HG03442 (cell line): ENCODE data around the gene SLC4A5.

ENCODE experiments used
- ATAC-seq: cut with Tn5 transposase; IDR thresholded peaks from one replicate; pipeline ENCODE4 v1.9.1; 2021; ENCODE audit warnings: mild to moderate bottlenecking, moderate library complexity; ENCODE audit not compliant: unreplicated experiment

The SLC4A5 gene

DNA sequence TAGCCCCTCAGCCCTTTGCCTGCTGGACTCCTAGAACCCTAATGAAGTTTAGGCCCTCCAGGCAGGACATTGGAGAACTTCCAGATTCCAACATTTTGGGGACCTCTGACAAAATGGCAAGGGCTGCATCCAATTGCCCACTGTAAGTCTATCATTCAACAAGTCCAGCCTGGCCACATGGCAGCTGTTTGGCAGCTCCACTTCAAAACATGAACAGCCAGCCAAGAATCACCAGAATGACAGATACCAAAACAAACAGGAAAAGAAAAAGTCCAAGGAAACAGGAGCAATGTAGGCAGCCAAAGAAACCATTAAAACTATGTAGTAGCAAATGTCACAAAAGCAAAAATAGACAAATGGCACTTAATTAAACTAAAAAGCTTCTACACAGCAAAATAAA lies 25.5 kb downstream of the SLC4A5 start:
- no peak for ATAC-seq

DNA sequence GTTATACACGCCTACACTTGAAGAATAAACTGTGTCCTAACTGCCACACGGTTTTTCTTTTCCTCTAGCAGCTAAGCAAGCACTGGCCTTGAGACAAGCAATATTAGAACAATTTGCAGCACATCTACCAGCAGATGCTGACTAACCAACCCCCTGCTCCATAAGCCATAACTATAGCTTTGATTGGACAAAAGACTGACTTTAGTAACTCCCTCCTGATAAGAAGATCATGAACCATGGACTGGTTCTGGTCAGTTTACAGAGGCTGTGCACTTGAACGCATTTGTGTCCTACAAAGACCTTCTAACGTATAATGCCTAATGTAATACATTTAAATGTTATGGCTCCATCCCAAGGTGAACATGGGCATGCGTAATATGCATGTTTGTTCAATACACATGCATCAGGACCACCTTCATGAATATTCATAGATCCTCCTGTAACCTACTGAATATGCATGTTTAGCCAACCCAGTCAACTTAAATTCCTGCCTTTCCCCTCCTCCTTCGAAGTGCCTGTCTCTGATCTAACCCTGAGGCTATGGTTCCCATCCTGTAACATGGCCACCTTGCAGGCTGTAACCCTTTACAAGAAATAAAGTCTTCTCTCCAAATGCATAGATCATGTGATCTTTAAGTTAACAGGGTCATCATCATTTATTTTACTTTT lies 26.5 kb downstream of the SLC4A5 start:
- no peak for ATAC-seq

DNA sequence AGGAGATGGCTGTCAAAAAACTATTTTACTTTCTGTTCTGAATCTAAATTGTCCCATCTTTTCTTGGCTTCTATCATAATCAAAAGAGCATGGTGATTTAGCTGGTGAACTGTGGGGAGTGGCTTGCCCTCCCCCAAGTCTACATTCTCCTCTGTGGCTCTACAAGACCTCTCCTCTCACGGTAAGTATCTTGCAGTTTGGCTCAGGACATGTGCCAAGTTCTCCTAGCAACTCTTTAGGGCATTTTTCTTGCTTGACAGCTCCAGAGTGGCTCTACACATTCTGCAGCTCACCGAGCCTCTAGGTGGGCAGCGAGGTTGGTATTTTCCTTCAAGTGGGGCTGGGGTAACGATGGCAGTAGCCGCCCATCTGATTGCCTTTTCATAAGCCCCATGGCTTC lies 29.1 kb downstream of the SLC4A5 start:
- ATAC-seq = no peak

DNA sequence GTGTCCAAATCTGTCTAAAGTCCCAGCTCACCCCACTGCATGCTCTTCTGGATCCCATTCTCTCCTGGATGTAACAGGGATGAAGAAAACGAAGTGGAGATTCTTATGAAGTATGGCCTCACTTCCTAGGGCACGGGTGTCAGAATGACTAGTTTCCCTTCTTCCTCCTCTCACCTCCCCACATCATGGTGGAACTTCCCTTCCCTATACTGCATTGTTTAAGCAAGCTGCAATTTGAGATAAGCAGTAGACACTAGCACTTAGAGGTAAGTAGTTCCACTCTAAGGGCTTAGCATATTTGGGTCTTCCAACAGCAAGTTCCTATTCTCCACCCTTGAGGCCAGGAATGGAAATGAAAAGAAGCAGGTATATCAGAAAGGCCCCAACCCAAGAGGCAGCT lies 29.7 kb downstream of the SLC4A5 start:
- ATAC-seq = no peak

DNA sequence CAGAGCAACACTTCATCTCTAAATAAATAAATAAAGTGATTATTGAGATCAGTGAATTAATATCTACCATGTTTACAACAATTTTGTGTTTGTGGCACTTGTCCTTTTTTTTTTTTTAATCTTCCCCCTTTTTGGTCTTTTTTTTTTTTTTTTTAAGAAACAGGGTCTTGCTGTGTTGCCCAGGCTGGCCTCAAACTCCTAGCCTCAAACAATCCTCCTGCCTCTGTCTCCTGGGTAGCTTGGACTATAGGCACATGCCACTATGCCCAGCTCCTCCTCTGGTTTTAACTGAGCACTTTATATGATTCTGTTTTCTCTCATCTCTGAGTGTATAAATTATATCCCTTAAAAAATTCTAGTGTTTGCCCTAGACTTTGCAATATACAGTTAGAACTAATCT lies 30.3 kb downstream of the SLC4A5 start:
- ATAC-seq = no peak

DNA sequence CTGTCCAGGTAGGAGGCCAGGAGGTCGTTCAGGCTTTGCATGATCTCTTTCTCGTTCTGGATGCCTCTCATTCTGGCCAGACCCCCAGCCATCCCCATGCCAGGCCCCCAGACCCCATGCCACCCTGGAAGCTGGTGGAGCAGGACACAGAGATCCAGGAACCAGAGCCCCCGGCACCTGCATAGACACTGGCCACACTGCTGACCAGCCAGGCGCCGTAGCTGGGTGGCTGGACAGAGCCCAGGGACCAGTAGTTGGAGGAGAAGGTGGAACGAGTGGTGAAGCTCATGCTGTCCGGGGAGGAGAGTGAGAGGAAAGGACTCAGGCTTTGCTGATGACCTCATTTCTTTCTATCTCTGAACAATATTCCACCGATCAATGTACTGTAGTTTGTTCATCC lies 35.5 kb downstream of the SLC4A5 start:
- no peak for ATAC-seq

DNA sequence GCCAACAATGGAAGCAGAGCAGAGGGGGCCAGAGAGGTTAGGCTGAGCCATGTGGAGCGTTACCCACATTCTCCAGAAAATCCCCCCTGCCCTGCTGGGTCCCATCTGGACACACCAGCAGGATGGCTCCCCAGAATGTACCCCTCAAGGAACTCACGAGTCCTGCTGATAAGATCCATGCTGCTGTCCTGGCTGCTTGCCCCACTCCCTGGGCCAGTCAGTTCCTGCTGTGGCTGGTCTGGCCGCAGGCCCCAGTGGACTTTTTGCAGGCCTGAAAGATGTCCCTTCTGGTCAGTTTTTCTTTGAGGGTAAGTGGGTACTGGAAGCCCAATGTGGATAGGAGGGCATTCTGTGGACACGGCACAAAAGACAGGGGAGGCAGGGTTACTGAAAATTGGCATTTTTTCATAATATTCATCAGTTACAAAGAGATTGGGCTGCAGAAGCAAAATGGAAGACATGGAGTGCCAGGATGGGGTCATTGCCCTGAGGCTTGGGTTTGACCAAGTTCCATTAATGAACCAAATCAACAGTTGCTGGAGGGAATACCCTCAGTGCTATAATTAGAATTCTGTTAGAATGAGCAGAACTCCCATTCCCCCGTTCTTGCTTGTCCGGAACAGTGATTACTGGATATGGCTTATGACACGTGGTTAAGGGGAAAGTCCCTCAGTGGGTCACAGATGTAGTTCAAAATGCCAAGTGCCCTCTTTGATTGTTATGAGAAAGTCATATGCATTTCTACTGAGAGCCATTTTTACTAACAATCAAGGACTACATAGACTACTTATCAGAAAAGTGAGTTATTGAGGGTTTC lies 38.7 kb downstream of the SLC4A5 start:
- no peak for ATAC-seq

DNA sequence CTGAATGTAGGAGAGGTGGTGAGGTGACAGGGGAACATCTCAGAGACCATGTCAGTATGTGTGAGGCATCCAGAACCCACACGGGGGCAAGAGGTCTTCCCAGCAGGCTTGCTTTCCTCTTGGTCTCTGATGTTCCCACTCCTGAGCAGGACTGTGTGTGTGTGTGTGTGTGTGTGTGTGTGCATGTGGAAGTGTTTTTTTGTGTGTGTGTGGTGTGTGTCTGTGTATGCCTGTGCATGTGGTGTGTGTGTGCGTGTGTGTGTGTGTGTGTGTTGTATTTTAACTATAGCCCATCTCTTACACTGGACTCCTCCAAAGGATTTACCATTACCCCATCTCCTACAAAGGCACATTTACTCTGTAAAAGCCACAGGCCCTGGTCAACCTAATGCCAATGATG lies 40.4 kb downstream of the SLC4A5 start:
- no peak for ATAC-seq

DNA sequence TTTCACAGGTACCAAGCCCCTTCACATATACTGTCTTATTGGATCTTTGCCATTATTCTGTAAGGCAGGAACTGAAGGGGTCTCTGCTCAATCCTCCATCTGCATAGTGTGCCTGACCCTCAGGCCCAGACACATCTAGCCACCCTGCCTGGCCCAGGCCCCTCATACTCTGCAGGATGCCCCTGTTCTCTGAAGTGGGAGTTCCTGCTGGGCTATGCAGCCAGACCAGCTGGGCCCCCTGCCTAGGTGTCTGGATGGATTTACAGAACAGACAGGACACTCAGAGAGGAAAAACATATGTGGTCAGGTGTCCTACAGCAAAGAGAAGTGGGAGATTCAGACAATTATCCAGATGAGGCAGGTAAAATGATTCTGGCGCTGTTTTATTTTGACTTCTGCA lies 42.0 kb downstream of the SLC4A5 start:
- no peak for ATAC-seq

DNA sequence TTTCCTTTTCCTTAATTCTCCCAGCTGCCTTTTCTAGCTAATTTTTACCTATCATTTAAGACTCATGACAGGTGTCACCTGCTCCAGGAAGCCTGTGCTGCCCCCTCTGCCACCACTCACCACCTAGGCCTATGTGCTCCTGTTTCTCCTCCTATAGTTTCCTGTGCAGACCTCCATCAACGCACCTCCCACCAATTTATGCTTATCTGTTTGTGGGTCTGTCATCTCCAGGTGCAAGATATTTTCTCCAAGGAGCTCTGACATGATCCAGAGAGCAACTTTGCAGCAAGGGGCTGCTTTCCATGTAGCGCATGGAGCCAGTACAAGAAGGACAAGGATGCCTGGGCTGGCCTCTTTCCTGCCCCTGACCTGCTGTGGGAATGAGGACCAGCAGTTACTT lies 42.7 kb downstream of the SLC4A5 start:
- ATAC-seq = no peak

DNA sequence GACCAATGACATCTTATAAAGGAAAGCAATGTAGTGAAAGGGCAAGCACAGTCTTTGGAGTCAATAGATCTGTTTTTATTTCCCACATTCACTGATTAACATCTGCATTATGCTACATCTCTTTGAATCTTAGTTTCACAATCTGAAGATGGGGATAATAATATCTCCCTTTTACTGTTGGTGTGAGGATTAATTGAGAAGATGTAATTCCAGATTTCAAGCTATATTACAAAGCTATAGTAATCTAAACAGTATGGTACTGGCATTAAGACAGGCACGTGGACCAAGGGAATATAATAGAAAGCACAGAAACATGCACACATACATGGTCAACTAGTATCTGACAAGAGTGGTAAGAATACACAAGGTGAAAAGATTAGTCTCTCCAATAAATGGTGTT lies 45.3 kb downstream of the SLC4A5 start:
- no peak for ATAC-seq

DNA sequence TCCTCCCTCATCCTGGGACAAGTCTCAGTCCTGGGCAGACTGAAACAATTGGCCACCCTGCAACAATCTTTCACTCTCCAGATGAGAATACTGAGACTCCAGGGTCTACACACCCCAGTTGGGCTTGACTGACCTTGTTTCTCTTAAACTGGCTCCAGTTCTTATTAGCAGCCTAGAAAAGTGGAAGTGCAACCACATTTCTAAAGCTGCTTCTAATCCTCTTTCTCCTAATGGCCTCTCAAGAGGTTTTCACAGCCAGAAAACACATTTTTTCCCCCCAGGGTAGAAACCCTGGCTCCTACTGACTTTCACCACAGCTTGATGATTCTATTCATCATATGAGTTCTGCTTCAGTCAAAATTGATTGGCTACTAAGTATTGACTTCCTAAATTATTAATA lies 45.8 kb downstream of the SLC4A5 start:
- no peak for ATAC-seq

DNA sequence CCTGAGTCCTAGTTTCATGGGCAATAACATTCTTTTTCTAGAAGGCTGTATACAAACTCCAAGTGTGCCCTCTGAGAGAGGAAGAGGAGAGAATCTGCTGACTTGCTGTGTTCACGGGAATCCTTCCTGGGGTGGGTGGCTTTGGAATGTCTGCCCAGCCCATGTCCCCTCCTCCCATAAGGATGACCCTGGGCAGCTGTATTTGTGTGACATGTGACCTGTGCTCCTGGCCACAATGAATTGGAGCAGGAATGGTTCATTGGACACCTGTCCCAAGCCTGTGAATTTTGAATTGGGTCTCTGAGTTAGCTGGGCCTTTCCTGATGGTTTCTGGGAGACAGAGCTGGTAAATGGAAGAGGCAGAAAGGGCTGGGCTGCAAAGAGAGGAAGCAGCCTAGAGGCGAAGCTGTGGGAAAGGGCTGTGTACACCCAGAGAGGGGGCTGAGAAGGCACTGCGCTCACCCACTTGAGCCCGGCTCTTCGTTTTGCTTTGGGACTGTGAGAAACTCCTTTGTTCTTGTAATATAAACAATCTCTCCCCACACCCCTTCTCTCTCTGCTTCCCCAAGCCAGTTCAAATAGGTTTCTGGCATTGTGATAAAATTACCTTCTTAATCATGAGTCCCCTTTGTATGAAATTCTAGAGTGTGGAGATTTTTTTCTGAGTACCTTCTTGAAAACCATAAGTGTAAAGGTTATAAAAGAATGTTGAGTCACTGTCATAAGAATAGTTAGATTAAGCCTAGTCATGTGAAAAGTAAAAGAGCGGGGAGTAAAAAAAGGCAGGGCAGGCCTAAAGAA lies 49.8 kb downstream of the SLC4A5 start:
- ATAC-seq = no peak

DNA sequence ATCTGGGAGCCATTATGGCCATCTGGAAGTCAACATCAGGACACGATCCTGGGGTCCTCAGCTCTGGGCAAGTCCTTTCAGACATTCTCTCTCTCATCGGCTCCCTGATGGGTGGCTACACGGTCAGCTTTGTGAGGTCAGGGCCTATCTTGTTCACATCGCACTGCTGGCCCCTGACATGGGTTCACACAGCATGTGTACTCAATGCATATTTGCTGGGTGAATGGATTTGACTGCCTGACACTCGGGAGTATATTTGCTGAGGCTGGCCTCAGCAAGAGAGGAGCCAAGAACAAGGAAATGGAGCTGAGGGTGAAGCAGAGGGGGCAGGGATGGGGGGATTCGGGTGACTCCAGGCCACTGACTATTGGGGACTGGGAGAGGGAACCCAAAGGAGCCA lies 50.5 kb downstream of the SLC4A5 start:
- ATAC-seq = no peak

DNA sequence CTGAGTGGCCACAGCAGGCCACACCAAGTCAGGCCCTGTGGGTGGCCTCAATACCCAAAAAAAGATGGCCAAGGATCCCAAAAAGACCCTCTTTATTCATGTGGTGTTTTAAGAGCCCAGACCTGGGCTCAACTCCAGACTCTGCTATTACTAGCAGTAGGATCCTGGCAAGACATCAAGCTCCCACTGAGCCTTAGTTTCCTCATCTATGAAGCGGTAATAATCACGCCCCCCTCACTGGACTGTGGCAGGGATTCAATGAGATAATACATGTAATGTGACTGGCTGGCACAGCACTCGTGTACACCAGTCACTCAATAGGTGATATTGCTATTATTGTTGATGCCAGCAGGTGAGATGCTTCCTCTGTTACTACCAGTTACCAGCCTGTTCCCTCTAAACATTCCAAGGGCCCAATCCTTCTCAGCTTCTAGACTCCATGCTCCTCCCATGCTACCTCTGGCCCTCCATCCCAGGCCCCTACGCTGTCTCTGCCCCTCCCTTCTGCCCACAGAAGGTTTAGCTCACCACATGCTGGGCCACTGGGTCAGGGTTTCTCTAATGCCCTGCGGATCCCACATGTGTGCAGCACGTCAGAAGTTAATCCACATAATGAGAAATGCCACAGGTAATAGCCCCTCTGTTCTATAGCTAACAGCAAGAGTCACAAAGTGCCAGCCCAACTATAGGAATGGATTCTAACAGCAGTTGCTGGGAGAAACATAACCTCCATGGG lies 51.2 kb downstream of the SLC4A5 start:
- ATAC-seq = no peak

DNA sequence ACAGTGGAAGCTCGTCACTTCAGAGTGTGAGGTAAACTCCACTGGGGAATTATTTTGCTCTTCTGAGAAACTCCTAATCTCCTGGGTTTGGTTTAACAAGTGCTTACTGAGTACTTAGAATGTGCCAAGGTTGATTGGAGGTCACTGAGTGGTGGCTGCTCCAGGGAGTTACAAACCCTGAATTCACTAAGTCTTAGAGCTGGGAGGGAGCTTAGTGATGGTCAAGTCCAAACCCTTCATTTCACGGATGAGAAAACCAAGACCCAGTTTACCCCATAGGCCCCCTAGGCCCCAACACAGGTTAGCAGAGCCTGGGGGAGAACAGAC lies 52.0 kb downstream of the SLC4A5 start:
- no peak for ATAC-seq

DNA sequence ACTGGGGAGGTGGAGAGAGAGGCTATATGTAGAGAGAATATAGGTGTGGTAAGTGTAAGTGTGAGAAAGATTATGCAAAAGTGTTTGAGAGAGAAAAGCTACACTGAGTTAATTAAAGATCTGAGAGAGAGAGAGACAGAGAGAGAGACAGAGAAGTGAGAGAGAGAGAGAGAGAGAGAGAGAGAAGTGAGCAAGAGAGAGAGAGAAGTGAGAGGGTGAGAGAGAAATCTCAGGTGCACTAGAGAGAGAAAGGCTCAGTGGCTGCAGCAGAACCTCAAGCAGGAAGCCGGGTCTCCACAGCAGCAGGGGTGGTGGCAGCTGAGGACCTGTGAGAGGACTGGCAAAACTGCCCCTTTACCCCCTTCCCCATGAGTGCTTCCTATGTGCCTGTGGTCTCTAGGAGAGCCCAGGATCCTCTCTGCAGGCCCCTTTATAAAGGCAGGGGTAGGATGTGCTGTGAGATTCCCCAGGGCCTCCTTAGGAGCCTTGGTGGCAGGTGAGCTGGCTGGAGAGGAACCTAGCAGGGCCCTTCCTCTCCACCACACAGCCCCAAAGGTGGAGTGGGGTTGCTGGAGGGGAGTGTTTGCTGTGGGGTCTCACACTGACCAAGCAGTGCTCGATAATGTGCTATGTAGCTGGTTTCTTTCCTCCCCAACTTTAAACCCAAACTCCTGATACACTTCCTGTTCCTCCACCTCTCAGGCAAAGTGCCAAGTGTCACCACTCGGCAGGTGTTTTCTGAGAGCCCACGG lies 52.6 kb downstream of the SLC4A5 start:
- peak; percentile 36 for ATAC-seq

DNA sequence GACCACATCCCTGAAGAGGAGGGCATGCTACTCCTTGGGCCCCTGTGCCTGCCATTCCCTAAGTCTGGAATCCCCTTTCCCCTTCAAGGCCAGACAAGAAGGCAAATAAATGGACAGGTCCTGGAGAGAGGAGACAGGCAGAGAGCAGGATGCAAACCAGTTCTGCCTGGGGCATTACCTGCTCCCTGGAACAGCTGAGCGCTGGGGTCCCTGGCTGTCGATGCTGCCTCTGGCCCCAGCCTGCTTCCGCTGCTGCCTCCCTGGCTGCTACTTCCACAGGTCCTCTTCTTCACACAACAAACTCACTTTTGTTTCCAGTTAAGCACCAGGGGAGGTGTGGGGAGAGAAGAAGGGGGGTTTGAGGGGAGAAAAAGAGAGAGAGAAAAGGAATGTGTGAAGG lies 53.1 kb downstream of the SLC4A5 start:
- no peak for ATAC-seq

DNA sequence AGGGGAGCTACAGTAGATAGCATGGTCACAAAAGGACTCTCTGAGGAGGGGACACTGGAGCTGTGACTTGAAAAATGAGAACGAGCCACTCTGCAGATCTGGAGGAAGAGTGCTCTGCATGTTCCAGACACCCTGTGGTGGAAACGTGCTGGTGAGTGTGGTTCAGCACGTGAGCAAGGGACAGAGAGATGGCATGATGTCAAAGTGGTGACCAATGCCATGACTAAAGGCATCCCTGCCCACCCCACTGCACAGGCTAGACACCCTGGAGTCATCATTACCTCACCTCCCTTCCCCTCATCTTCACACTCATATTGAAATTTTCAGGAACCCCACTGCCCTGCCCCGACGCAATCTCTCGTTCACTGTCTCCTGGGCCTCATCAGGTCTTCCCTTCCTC lies 56.5 kb downstream of the SLC4A5 start:
- ATAC-seq = no peak

DNA sequence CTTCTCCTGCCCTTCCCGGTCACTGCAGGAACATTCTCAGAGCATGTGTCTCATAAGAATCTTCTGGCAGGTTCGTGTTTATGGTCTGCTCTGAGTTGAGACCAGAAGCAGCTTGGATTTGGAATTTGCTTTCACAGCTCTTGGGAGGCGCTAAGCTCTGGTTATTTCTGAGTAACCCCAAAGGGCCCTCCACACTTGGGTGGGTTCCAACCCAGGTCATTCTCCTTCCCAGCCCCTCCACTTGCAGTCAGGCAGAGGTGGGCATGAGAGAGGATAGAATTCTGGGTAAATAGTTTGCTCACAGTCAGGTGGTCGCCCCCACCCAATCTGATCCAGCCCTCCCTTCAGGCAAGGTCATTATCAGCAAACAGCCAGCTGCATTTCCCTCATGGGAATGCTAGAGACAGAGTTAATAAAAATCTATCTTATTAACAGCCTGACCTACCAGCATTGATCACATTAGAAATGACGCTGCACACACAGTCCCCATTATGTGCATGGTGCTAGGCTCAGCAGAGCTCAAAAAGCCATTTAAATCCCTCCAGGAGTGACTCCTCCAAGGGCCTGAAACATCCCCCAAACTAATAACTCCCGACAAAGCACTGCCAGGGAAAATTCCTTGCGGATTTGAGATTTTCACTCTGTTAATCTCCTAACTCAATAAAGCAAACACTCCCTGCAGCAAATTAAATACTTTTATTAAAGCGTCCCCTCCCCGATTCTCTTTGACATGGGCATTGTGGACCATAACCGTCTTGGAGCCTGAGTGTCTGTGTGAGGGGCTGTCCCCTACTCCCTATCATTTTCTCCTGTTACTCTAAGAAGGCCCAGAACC lies 61.9 kb downstream of the SLC4A5 start:
- no peak for ATAC-seq
